ENCODE measurements around the gene LILRB2. TPM values are rescaled to one million over a fixed set of nuclear protein-coding genes. Genes with fewer than 3 reads are reported as not detected.
"Not testable (repeated sequence)": the region's sequence is repeated elsewhere in the genome, so short reads cannot be mapped to it uniquely, and the experiment has no call there.

LILRB2 gene
- total RNA-seq, 1 experiment from 2014 or later: not detected

DNA sequence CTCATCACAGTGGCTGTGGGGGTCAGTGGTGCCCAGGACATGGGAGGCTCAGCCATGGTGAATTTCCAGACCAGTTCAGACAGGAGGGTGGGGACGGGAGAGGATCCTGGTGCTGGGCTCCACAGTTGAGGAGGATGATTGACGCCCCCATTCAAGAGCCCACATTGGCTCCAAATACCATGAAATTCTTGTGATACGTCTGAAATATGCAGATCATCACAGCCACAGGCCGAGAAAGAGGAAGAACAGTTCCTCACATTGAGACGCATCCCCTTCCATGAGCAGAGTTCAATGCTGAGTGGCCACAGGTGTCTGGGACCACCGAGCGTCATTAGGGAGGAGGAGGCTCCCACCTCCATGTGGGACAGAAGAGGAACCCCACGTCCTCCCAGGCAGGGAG, 37.1 kb downstream of the LILRB2 start:
- H3K9me3 ChIP-seq (ENCODE audit: control insufficient read depth in 1 of 2, insufficient read depth in 1 of 2, low read depth in 1 of 2, low read length in 2 of 2); H3K4me1 ChIP-seq (ENCODE audit: control insufficient read depth in 1 of 2, insufficient read depth in 2 of 2, low read length in 2 of 2); DNase-seq (ENCODE audit: low read depth, low spot score); H2AFZ ChIP-seq (ENCODE audit: low read depth, low read length, poor library complexity, severe bottlenecking); ATAC-seq; intact Hi-C loops (cut with micrococcal nuclease); H3K4me3 ChIP-seq (replicated peaks in 1 of 2; ENCODE audit: low read depth in 1 of 2, low read length in 2 of 2); H3K9me2 ChIP-seq (ENCODE audit: insufficient read depth); RAD21 ChIA-PET (ENCODE audit: low non-redundant PET in 1 of 2, low total read pairs in 2 of 2, uncharacterized antibody in 2 of 2, unreplicated experiment in 2 of 2); H3K36me3 ChIP-seq (ENCODE audit: control insufficient read depth in 1 of 2, insufficient read depth in 2 of 2, low read length in 2 of 2); BruUV-seq (replicated peaks); H3K9ac ChIP-seq (ENCODE audit: low read length); H3K79me2 ChIP-seq (ENCODE audit: insufficient read depth, low read length); CTCF ChIA-PET; H3K27me3 ChIP-seq (ENCODE audit: insufficient read depth, low read length); H4K20me1 ChIP-seq (ENCODE audit: insufficient read depth); H3K27ac ChIP-seq (ENCODE audit: low read depth, low read length); H3K4me2 ChIP-seq (ENCODE audit: low read length); POLR2A ChIA-PET: not testable (repeated sequence)

GRCh38 chr19:54242646-54243045, 38.3 kb downstream of the LILRB2 start, which contains the start of gene LILRA6:
Gene LILRA6, minus strand, starts transcription at chr19:54242790.
- H3K4me2 ChIP-seq (ENCODE audit: low read length); H3K27me3 ChIP-seq (ENCODE audit: insufficient read depth, low read length); H3K9me3 ChIP-seq (ENCODE audit: control insufficient read depth in 1 of 2, insufficient read depth in 1 of 2, low read depth in 1 of 2, low read length in 2 of 2); CTCF ChIA-PET; intact Hi-C loops (cut with micrococcal nuclease); RAD21 ChIA-PET (ENCODE audit: low non-redundant PET in 1 of 2, low total read pairs in 2 of 2, uncharacterized antibody in 2 of 2, unreplicated experiment in 2 of 2); H3K9me2 ChIP-seq (ENCODE audit: insufficient read depth); H3K27ac ChIP-seq (ENCODE audit: low read depth, low read length); H2AFZ ChIP-seq (ENCODE audit: low read depth, low read length, poor library complexity, severe bottlenecking); H4K20me1 ChIP-seq (ENCODE audit: insufficient read depth); H3K4me1 ChIP-seq (ENCODE audit: control insufficient read depth in 1 of 2, insufficient read depth in 2 of 2, low read length in 2 of 2); H3K9ac ChIP-seq (ENCODE audit: low read length); H3K36me3 ChIP-seq (ENCODE audit: control insufficient read depth in 1 of 2, insufficient read depth in 2 of 2, low read length in 2 of 2); H3K79me2 ChIP-seq (ENCODE audit: insufficient read depth, low read length); H3K4me3 ChIP-seq (replicated peaks in 1 of 2; ENCODE audit: low read depth in 1 of 2, low read length in 2 of 2); BruUV-seq (replicated peaks); ATAC-seq; POLR2A ChIA-PET; DNase-seq (ENCODE audit: low read depth, low spot score): not testable (repeated sequence)

DNA sequence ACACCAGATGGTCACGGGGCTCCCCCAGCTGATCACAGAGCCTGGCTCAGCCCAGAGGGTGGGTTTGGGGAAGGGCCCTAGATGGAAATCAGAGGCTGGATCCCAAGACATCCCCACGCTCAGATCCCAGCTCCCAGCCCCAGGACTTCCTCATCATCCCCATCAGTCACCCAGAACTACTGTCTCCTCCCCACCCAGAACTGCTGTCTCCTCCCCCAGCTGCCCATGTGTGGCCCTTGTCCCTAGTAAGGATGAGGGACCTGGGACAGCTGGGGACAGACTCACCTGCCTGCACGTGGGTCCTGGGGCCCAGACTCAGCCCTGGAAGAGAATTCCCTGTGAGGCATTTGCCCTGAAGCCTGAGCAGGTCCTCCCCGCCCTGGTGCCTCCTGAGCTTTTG, 38.7 kb downstream of the LILRB2 start:
- intact Hi-C loops (cut with micrococcal nuclease); CTCF ChIA-PET; H3K36me3 ChIP-seq (ENCODE audit: control insufficient read depth in 1 of 2, insufficient read depth in 2 of 2, low read length in 2 of 2); H3K9ac ChIP-seq (ENCODE audit: low read length); RAD21 ChIA-PET (ENCODE audit: low non-redundant PET in 1 of 2, low total read pairs in 2 of 2, uncharacterized antibody in 2 of 2, unreplicated experiment in 2 of 2); H3K27ac ChIP-seq (ENCODE audit: low read depth, low read length); DNase-seq (ENCODE audit: low read depth, low spot score); H3K4me2 ChIP-seq (ENCODE audit: low read length); H3K4me3 ChIP-seq (replicated peaks in 1 of 2; ENCODE audit: low read depth in 1 of 2, low read length in 2 of 2); H3K27me3 ChIP-seq (ENCODE audit: insufficient read depth, low read length); H3K9me3 ChIP-seq (ENCODE audit: control insufficient read depth in 1 of 2, insufficient read depth in 1 of 2, low read depth in 1 of 2, low read length in 2 of 2); POLR2A ChIA-PET; H3K79me2 ChIP-seq (ENCODE audit: insufficient read depth, low read length); ATAC-seq; H3K4me1 ChIP-seq (ENCODE audit: control insufficient read depth in 1 of 2, insufficient read depth in 2 of 2, low read length in 2 of 2); H4K20me1 ChIP-seq (ENCODE audit: insufficient read depth); H2AFZ ChIP-seq (ENCODE audit: low read depth, low read length, poor library complexity, severe bottlenecking); BruUV-seq (replicated peaks); H3K9me2 ChIP-seq (ENCODE audit: insufficient read depth): not testable (repeated sequence)

- CTCF ChIA-PET; H2AFZ ChIP-seq (ENCODE audit: low read depth, low read length, poor library complexity, severe bottlenecking); H3K4me1 ChIP-seq (ENCODE audit: control insufficient read depth in 1 of 2, insufficient read depth in 2 of 2, low read length in 2 of 2); intact Hi-C loops (cut with micrococcal nuclease); H3K79me2 ChIP-seq (ENCODE audit: insufficient read depth, low read length); H3K9me3 ChIP-seq (ENCODE audit: control insufficient read depth in 1 of 2, insufficient read depth in 1 of 2, low read depth in 1 of 2, low read length in 2 of 2); H3K27ac ChIP-seq (ENCODE audit: low read depth, low read length); POLR2A ChIA-PET; H3K4me3 ChIP-seq (replicated peaks in 1 of 2; ENCODE audit: low read depth in 1 of 2, low read length in 2 of 2); RAD21 ChIA-PET (ENCODE audit: low non-redundant PET in 1 of 2, low total read pairs in 2 of 2, uncharacterized antibody in 2 of 2, unreplicated experiment in 2 of 2); H3K4me2 ChIP-seq (ENCODE audit: low read length); BruUV-seq (replicated peaks); DNase-seq (ENCODE audit: low read depth, low spot score); H3K9me2 ChIP-seq (ENCODE audit: insufficient read depth); H3K27me3 ChIP-seq (ENCODE audit: insufficient read depth, low read length); H3K9ac ChIP-seq (ENCODE audit: low read length); H3K36me3 ChIP-seq (ENCODE audit: control insufficient read depth in 1 of 2, insufficient read depth in 2 of 2, low read length in 2 of 2); H4K20me1 ChIP-seq (ENCODE audit: insufficient read depth): not testable (repeated sequence)
- peak; percentile 18; the same call in 1 of the 2 replicates for ATAC-seq
Measured at GRCh38 chr19:54240372-54241336, 40.3 kb downstream of the LILRB2 start.

Measured in HCT116 (cell line).